HepG2 (cell line): ENCODE measurements around the gene SYTL1. TPM values are rescaled to one million over a fixed set of nuclear protein-coding genes. Genes with fewer than 3 reads are reported as not detected.

Experiments
- ATAC-seq: fragments of 200-7000 bp; cut with Tn5 transposase; 3 replicates; pipeline ENCODE4 v1.9.1; 2020; ENCODE audit warnings: mild to moderate bottlenecking, moderate library complexity
- BruUV-seq: library from RNA; stranded (reverse); fragments of 400-500 nt; replicated peaks from 2 replicates; lab custom pipeline; 2021; lab: Mats Ljungman, UMichigan
- CTCF ChIA-PET: fragments of 300-600 bp; formaldehyde crosslinking; extraction: SDS; loops from one replicate; lab custom pipeline; 2021; ENCODE audit warnings: low total read pairs, inconsistent platforms, low intra/inter-chr PET ratio; lab: Yijun Ruan, JAX
- POLR2A ChIA-PET: fragments of 350-600 bp; sonication (Branson Sonifier 250); formaldehyde crosslinking; loops from one replicate; lab custom pipeline; 2020; ENCODE audit warnings: antibody characterized with exemption, inconsistent platforms; lab: Yijun Ruan, JAX
- DNase-seq: peaks from one replicate; pipeline ENCODE4 v3.0.0-alpha.2; 2015; ENCODE audit warnings: low spot score
- FAIRE-seq: peaks from 3 replicates; lab custom pipeline; 2011; peaks lifted over from hg19 to GRCh38; lab: Jason Lieb, UNC
- H2AFZ ChIP-seq: one replicate; pipeline ENCODE4 v1.6.1; 2011; ENCODE audit warnings: low read length, inconsistent platforms
- H3K27ac ChIP-seq: fragments of 300-600 bp; 3 replicates; pipeline ENCODE4 v1.8.0; 2011; ENCODE audit warnings: mixed run types, mild to moderate bottlenecking, mixed read lengths, low read length, inconsistent platforms; ENCODE audit not compliant: insufficient read depth; ENCODE audit errors: extremely low read length
- H3K27me3 ChIP-seq, 2 experiments: fragments of 200-600 bp in 1 of 2; 2 replicates in 1 of 2; 3 replicates in 1 of 2; pipeline versions ENCODE4 v1.6.0 to v1.8.0; 2011; ENCODE audit warnings: low read length in 2 of 2, mild to moderate bottlenecking in 2 of 2, moderate library complexity in 2 of 2, inconsistent platforms in 1 of 2; ENCODE audit not compliant: insufficient read depth in 2 of 2, control insufficient read depth in 1 of 2
- H3K36me3 ChIP-seq, 2 experiments: fragments of 200-600 bp in 1 of 2; replicated peaks in 1 of 2; 2 replicates in 1 of 2; 3 replicates in 1 of 2; pipeline versions ENCODE4 v1.5.1 to v1.8.0; 2011; ENCODE audit warnings: low read length in 2 of 2, inconsistent platforms in 1 of 2; ENCODE audit not compliant: insufficient read depth in 2 of 2, control insufficient read depth in 1 of 2
- H3K4me1 ChIP-seq: 2 replicates; pipeline ENCODE4 v1.5.1; 2012; ENCODE audit warnings: low read length, inconsistent platforms; ENCODE audit not compliant: insufficient read depth
- H3K4me2 ChIP-seq: 2 replicates; pipeline ENCODE4 v1.6.0; 2011; ENCODE audit warnings: low read depth, low read length, inconsistent platforms
- H3K4me3 ChIP-seq, 3 experiments: fragments of 200-600 bp in 1 of 3; sonication (generic), shearing (Covaris generic) in 1 of 3; replicated peaks in 1 of 3; 2 replicates each; pipeline ENCODE4 v1.5.1; 2011 to 2016; ENCODE audit warnings: low read length in 3 of 3, inconsistent platforms in 2 of 3, low read depth in 2 of 3, mild to moderate bottlenecking in 2 of 3, control low read depth in 1 of 3, mixed read lengths in 1 of 3; ENCODE audit not compliant: insufficient read depth in 1 of 3
- H3K79me2 ChIP-seq: one replicate; pipeline ENCODE4 v1.6.1; 2011; ENCODE audit warnings: low read length, inconsistent platforms; ENCODE audit not compliant: insufficient read depth
- H3K9ac ChIP-seq: 2 replicates; pipeline ENCODE4 v1.6.0; 2011; ENCODE audit warnings: mild to moderate bottlenecking, low read depth, low read length, inconsistent platforms; ENCODE audit not compliant: insufficient read depth
- H3K9me3 ChIP-seq: 2 replicates; pipeline ENCODE4 v1.5.1; 2012; ENCODE audit warnings: mild to moderate bottlenecking, low read length
- H4K20me1 ChIP-seq: 2 replicates; pipeline ENCODE4 v1.6.0; 2011; ENCODE audit warnings: inconsistent platforms, mild to moderate bottlenecking, low read length, moderate library complexity; ENCODE audit not compliant: insufficient read depth
- FOXK2 ChIP-seq: fragments of 450-650 bp; IDR thresholded peaks from 2 replicates; pipeline ENCODE4 v1.6.1; 2016
- HOXA9 ChIP-seq: sonication (generic); formaldehyde crosslinking; IDR thresholded peaks from 2 replicates; pipeline ENCODE4 v1.8.1; 2022; ENCODE audit warnings: missing genetic modification reagents, mild to moderate bottlenecking, moderate library complexity, borderline replicate concordance
- PCBP1 ChIP-seq: fragments of 200-400 bp; formaldehyde crosslinking; IDR thresholded peaks from 2 replicates; pipeline ENCODE4 v1.6.1; 2017; ENCODE audit warnings: mild to moderate bottlenecking, low read depth, low read length, borderline replicate concordance
- POLR2G ChIP-seq: fragments of 200-400 bp; formaldehyde crosslinking; IDR thresholded peaks from 2 replicates; pipeline ENCODE4 v1.6.1; 2018; ENCODE audit warnings: mild to moderate bottlenecking, low read depth, low read length, moderate library complexity
- ZNF251 ChIP-seq: sonication (generic); formaldehyde crosslinking; IDR thresholded peaks from 2 replicates; pipeline ENCODE4 v1.9.0; 2021; ENCODE audit warnings: mild to moderate bottlenecking, missing genetic modification reagents
- ZSCAN29 ChIP-seq: sonication (generic); formaldehyde crosslinking; conservative IDR thresholded peaks from 2 replicates; pipeline ENCODE4 v1.4.0; 2020; ENCODE audit warnings: mild to moderate bottlenecking, missing genetic modification reagents
- WGBS: methylation state at CpG from one replicate; pipeline ENCODE4 v1.1.6; 2017; ENCODE audit warnings: low lambda C conversion rate; 5-methylcytosine and 5-hydroxymethylcytosine counted together
- in situ Hi-C: cut with HindIII; loops from 2 replicates; pipeline ENCODE4 v1.10.0; 2017; ENCODE audit warnings: low pct_unique_long_range_greater_than_20kb; ENCODE audit not compliant: extremely low pct_ligation_motif_present
- intact Hi-C: fragments of 100-400 bp; cut with micrococcal nuclease; formaldehyde crosslinking; loops from one replicate; pipeline ENCODE4 v1.10.0; 2022; ENCODE audit not compliant: unreplicated experiment
- polyA plus RNA-seq, 8 experiments: library from polyadenylated mRNA; depleted of rRNA in 3 of 8; stranded (reverse) in 7 of 8; unstranded in 1 of 8; fragments of >200 nt; fragmentation: Illumina TruSeq in 4 of 8; extraction: Trizol in 4 of 8; gene quantifications; 2 replicates each; pipeline versions ENCODE4 v1.2.1 to v1.2.3, GENCODE V29; 2011 to 2016; ENCODE audit warnings: low read depth in 4 of 8, missing spikeins in 1 of 8, mixed read lengths in 1 of 8; ENCODE audit not compliant: insufficient read depth in 1 of 8
- total RNA-seq, 5 experiments: library from RNA; depleted of rRNA; stranded (reverse); fragments of >200 nt; fragmentation: Illumina TruSeq; extraction: Trizol; gene quantifications; 2 replicates each; pipeline ENCODE4 v1.2.3, GENCODE V29; 2016; ENCODE audit warnings: low read depth in 1 of 5
- TF ChIP-seq, protein P1 (sequence below): sonication (generic); formaldehyde crosslinking; IDR thresholded peaks from 2 replicates; pipeline ENCODE4 v1.4.0; 2020; ENCODE audit warnings: mild to moderate bottlenecking, low read depth, missing genetic modification reagents
- TF ChIP-seq, protein P2 (sequence below): sonication (generic); formaldehyde crosslinking; IDR thresholded peaks from 2 replicates; pipeline ENCODE4 v1.8.1; 2023; ENCODE audit warnings: mild to moderate bottlenecking, missing genetic modification reagents
- TF ChIP-seq, protein P3 (sequence below): sonication (generic); formaldehyde crosslinking; IDR thresholded peaks from one replicate; pipeline ENCODE4 v1.5.1; 2020; ENCODE audit warnings: mild to moderate bottlenecking, missing genetic modification reagents; ENCODE audit errors: not compliant biosample characterization

Gene SYTL1
- total and polyA plus RNA-seq, 2 of the 13 experiments (the other 11 are each of a cell fraction or from before 2014, with no cell fraction given): 11.1 to 17.8 TPM

DNA sequence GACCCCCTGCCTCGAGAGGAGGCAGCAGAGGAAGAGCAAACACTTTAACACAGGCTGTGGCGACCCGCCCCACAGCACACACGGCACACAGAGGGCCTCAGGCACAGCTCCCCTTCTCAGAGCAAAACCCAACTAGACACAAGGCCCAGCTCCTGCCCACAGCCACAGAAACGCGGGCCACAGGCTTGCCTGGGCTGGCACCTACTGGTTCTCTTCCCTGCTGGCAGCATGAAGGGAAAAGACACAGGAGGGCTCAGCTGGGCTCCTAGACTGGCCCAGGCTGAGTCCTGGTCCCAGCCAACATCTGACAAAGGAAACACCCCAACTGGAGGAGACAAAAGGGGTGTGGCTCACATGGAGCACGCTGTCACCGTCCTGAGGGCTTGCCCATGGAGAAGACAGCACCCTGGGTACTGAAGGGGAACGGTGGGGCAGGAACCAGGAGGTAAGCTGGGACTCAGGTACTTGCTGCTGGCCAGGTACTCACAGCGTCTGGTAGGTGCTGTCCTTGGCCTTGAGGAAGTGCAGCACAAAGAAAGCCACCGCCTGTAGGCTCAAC lies 37.8 kb downstream of the SYTL1 start:
- in situ Hi-C loops: no loop called here
- intact Hi-C loops: no loop called here
- H3K79me2 ChIP-seq: no peaks in the 10 kb centered on the region
- no peak for FAIRE-seq
- H2AFZ ChIP-seq: no peak overlapping the region
- no peaks in the 10 kb centered on the region for H3K4me1 ChIP-seq
- TF ChIP-seq PCBP1 (no peak), FOXK2 (no peak), POLR2G (no peak), HOXA9 (CRISPR knock-in tag) (no peak), ZSCAN29 (CRISPR knock-in tag) (no peak), ZNF251 (CRISPR knock-in tag) (no peak)
- TF ChIP-seq, protein P1, sequence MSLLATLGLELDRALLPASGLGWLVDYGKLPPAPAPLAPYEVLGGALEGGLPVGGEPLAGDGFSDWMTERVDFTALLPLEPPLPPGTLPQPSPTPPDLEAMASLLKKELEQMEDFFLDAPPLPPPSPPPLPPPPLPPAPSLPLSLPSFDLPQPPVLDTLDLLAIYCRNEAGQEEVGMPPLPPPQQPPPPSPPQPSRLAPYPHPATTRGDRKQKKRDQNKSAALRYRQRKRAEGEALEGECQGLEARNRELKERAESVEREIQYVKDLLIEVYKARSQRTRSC (CRISPR knock-in tag): no peak
- TF ChIP-seq, protein P2, sequence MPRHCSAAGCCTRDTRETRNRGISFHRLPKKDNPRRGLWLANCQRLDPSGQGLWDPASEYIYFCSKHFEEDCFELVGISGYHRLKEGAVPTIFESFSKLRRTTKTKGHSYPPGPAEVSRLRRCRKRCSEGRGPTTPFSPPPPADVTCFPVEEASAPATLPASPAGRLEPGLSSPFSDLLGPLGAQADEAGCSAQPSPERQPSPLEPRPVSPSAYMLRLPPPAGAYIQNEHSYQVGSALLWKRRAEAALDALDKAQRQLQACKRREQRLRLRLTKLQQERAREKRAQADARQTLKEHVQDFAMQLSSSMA (CRISPR knock-in tag): no peak
- TF ChIP-seq, protein P3, sequence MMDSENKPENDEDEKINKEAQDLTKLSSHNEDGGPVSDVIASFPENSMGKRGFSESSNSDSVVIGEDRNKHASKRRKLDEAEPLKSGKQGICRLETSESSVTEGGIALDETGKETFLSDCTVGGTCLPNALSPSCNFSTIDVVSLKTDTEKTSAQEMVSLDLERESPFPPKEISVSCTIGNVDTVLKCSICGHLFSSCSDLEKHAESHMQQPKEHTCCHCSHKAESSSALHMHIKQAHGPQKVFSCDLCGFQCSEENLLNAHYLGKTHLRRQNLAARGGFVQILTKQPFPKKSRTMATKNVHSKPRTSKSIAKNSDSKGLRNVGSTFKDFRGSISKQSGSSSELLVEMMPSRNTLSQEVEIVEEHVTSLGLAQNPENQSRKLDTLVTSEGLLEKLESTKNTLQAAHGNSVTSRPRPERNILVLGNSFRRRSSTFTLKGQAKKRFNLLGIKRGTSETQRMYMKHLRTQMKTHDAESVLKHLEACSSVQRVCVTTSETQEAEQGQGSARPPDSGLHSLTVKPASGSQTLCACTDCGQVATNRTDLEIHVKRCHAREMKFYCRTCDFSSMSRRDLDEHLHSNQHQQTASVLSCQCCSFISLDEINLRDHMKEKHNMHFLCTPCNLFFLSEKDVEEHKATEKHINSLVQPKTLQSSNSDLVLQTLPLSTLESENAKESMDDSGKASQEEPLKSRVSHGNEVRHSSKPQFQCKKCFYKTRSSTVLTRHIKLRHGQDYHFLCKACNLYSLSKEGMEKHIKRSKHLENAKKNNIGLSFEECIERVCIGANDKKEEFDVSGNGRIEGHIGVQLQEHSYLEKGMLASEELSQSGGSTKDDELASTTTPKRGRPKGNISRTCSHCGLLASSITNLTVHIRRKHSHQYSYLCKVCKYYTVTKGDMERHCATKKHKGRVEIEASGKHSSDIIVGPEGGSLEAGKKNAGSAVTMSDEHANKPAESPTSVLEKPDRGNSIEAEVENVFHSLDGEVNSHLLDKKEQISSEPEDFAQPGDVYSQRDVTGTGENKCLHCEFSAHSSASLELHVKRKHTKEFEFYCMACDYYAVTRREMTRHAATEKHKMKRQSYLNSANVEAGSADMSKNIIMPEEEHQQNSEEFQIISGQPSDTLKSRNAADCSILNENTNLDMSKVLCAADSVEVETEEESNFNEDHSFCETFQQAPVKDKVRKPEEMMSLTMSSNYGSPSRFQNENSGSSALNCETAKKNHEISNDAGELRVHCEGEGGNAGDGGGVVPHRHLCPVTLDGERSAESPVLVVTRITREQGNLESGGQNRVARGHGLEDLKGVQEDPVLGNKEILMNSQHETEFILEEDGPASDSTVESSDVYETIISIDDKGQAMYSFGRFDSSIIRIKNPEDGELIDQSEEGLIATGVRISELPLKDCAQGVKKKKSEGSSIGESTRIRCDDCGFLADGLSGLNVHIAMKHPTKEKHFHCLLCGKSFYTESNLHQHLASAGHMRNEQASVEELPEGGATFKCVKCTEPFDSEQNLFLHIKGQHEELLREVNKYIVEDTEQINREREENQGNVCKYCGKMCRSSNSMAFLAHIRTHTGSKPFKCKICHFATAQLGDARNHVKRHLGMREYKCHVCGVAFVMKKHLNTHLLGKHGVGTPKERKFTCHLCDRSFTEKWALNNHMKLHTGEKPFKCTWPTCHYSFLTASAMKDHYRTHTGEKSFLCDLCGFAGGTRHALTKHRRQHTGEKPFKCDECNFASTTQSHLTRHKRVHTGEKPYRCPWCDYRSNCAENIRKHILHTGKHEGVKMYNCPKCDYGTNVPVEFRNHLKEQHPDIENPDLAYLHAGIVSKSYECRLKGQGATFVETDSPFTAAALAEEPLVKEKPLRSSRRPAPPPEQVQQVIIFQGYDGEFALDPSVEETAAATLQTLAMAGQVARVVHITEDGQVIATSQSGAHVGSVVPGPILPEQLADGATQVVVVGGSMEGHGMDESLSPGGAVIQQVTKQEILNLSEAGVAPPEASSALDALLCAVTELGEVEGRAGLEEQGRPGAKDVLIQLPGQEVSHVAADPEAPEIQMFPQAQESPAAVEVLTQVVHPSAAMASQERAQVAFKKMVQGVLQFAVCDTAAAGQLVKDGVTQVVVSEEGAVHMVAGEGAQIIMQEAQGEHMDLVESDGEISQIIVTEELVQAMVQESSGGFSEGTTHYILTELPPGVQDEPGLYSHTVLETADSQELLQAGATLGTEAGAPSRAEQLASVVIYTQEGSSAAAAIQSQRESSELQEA (CRISPR knock-in tag): no peak
- TF ChIP-seq, all 625 proteins: peak for 0
- no peaks in the 10 kb centered on the region for H3K36me3 ChIP-seq
- BruUV-seq: no TSS peak
- CTCF ChIA-PET: no interaction called here
- H3K9me3 ChIP-seq: no peaks in the 10 kb centered on the region
- H3K27ac ChIP-seq: no peak overlapping the region
- POLR2A ChIA-PET: no interaction called here
- H4K20me1 ChIP-seq: no peaks in the 10 kb centered on the region
- no peak overlapping the region for H3K9ac ChIP-seq
- H3K4me3 ChIP-seq: no peak overlapping the region
- H3K4me2 ChIP-seq: no peak overlapping the region
- WGBS: 4% methylated on average over 5 of the region's 11 CpGs
- ATAC-seq (no peak), DNase-seq (no peak)
- peaks cover 10 to 46% of the 10 kb centered on the region in 2 experiments for H3K27me3 ChIP-seq
